Esophagus squamous epithelium (tissue), 4 donors: ENCODE measurements around the gene DNAJA3.

ENCODE experiments used
- CTCF ChIP-seq, 6 experiments: fragments of 450-650 bp in 4 of 6; fragments of 200-600 bp in 2 of 6; sonication (generic) in 2 of 6; IDR thresholded peaks; one replicate each; pipeline ENCODE4 v1.5.1; 2016 to 2019; ENCODE audit warnings: antibody characterized with exemption in 6 of 6, mild to moderate bottlenecking in 4 of 6, moderate library complexity in 4 of 6
- POLR2A ChIP-seq, 4 donors: fragments of 450-650 bp; IDR thresholded peaks; one replicate each; pipeline ENCODE4 v1.6.1; 2017; ENCODE audit warnings: antibody characterized with exemption in 4 of 4, mild to moderate bottlenecking in 4 of 4, moderate library complexity in 3 of 4

GRCh38 chr16:4467916-4468315 lies 42.2 kb downstream of the DNAJA3 start:
- no peak for TF ChIP-seq CTCF (IDR thresholded peaks at IDR 0.05)
- TF ChIP-seq POLR2A (IDR thresholded peaks at IDR 0.05): no peak
